Ecto neural progenitor cell (in vitro differentiated cells): ENCODE data around the gene PRSS27.
"Not testable (repeated sequence)": the region's sequence is repeated elsewhere in the genome, so short reads cannot be mapped to it uniquely, and the experiment has no call there.

Experiments
- DNase-seq: peaks from one replicate; pipeline ENCODE4 v3.0.0-alpha.2; 2018; ENCODE audit warnings: low spot score

The PRSS27 gene

DNA sequence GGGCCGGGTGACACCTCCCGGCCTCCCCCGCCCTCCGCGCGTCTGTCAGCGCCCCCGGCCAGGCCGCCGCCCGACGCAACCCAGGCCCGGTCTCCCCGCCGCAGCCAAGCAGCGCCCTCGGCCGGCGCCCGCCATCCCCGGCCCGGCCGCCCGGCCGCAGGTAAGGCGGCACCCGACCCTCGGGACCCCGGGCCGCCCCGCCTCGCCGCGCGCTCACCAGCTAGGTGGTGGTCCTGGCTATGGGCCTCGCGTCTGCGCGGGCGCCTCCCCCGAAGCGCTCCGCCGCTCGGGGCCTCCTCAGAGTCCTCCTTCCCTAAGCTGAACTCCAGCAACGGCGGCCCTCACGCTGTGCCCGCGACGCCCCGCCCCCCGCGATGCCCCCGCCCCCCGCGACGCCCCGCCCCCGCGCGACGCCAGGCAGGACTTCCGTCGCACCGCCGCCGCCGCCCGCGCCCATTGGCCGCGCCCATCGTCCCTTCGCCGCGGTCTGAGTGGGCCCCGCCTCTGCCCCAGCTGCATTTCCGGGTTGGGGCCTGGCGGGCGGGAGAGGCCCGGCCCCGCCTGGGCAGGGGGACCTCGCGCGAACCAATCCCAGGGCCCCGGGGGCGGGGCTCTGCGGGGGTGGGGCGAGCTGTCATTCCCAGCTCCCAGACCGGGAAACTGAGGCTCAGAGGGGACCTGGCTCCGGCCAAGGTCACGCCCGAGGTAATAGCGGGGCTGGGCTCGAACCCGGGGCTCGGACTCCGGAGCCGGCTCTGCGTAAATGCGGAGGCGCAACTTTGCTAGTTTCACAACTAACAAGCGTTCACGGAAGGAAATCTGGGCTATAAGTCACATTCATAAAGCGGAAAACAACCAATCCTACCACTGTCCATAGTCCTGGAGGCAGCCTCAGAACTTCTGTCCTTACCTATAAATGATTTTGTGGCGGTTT lies 46.7 kb downstream of the PRSS27 start:
- peak; percentile 99 for DNase-seq

DNA sequence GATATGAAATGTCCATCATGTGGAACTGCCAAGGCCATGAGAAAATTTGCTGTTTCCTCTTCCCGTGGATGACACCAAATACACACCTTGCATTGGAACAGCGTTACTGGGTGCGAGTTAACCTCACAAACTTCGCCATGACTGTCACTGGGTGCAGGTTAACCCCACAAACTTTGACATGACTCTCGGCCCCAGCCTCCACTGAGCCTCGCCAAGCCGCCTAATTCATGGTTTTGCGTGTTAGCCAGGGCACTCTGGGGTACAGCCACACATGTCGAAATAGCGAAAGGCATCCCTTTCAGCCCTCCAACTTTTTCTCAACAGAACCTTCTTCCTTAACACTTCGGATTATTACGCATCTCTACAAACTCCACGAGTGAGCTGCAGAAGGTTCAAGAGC lies 48.3 kb downstream of the PRSS27 start:
- DNase-seq: no peak

GRCh38 chr16:2671193-2671592 lies 48.8 kb downstream of the PRSS27 start:
- DNase-seq: not testable (repeated sequence)

DNA sequence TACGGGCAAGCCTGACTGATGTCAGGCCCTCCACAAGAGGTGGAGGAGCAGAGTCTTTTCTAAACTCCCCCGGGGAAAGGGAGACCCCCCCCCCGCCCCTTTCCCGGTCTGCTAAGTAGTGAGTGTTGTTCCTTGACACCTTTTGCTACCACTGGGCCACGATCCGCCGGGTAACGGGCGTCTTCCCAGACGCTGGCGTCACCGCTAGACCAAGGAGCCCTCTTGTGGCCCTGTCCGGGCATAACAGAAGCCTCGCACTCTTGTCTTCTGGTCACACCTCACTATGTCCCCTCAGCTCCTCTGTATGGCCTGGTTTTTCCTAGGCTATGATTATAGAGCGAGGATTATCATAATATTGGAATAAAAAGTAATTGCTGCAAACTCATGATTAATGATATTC lies 50.0 kb downstream of the PRSS27 start:
- peak; percentile 69 for DNase-seq

GRCh38 chr16:2669587-2669986 lies 50.4 kb downstream of the PRSS27 start:
- DNase-seq: not testable (repeated sequence)

- not testable (repeated sequence) for DNase-seq
These were observed 53.4 kb downstream of the PRSS27 start for GRCh38 chr16:2666671-2667070.

DNA sequence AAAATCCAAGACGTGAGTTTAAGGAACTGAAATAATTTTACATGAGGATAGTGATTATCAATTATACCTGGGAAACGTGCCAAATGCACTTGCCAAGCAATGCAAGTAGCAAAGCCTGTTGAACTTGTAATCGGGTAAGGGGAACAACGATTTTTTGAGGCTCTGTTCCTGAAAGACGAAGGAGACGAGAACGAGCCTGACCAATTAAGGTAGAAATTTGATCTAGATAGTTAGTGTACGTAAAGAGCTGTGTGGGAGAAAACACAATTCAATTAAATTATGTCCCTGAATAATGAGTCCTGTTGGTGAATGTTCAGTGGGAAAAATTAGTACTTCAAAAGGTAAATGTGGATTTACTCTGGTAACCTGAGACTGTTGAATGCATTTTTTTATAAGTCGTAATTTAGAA lies 55.4 kb downstream of the PRSS27 start:
- no peak for DNase-seq

DNA sequence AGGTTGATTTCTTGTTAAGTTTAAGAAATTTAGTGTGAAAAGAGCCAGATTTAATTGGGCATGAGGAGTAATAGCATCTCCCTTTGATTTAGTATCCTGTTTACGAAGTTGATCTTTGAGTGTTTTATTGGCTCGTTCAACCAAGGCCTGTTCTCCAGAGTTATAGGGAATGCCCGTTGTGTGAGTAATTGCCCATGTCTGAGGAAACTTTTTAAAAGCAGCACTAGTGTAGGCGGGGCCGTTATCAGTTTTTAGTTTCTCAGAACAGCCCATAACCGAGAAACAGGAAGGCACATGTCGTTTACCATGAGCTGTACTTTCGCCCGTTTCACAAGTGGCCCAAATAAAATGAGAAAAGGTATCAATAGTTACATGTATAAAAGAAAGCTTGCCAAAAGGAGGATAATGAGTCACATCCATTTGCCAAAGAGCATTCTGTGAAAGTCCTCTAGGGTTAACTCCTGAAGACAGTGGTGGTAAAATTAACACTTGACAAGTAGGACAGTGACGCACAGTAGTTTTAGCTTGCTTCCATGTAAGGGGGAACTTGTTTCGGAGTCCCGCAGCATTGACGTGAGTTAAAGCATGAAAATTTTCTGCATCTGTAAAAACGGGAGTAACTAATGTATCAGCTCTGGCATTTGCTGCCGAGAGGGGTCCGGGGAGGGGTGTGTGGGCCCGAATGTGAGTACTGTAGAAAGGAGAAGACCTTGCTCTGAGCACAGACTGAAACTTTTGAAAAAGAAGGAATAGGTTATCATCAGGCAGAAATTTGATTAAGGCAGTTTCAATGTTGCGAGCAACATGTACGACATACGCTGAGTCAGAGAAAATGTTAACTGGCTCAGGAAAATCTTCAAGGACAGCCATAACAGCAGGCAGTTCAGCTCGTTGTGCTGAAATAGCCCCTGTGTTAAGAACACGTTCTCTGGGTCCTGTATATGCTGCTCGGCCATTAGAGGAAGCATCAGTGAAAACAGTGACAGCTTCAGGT lies 56.2 kb downstream of the PRSS27 start:
- DNase-seq: no peak
